CD8-positive, alpha-beta memory T cell (primary cell): ENCODE data around the gene TSPAN16. TPM values are rescaled to one million over a fixed set of nuclear protein-coding genes. Genes with fewer than 3 reads are reported as not detected.

Experiments
- CTCF ChIA-PET: fragments of 350-600 bp; sonication (Branson Sonifier 250); formaldehyde crosslinking; loops from one replicate; lab custom pipeline; 2021; ENCODE audit warnings: antibody characterized with exemption; lab: Charles Lee
- POLR2A ChIA-PET: fragments of 350-600 bp; sonication (Branson Sonifier 250); formaldehyde crosslinking; loops from one replicate; lab custom pipeline; 2021; ENCODE audit warnings: antibody characterized with exemption; lab: Charles Lee
- DNase-seq, 5 donors: peaks; one replicate each; pipeline versions ENCODE4 v3.0.0 to v3.0.0-alpha.2; 2020 to 2022; ENCODE audit warnings: mixed read lengths in 1 of 5
- H3K27ac ChIP-seq: one replicate; pipeline ENCODE4 v1.7.0; 2013; ENCODE audit warnings: low read depth, mild to moderate bottlenecking, low read length, moderate library complexity
- H3K27me3 ChIP-seq: 2 replicates; pipeline ENCODE4 v1.7.0; 2013; ENCODE audit warnings: low read length, mild to moderate bottlenecking; ENCODE audit not compliant: insufficient read depth, poor library complexity, severe bottlenecking
- H3K36me3 ChIP-seq: 2 replicates; pipeline ENCODE4 v1.7.0; 2013; ENCODE audit warnings: mild to moderate bottlenecking, low read length, moderate library complexity; ENCODE audit not compliant: insufficient read depth
- H3K4me1 ChIP-seq: 2 replicates; pipeline ENCODE4 v1.7.0; 2013; ENCODE audit warnings: mild to moderate bottlenecking, low read length, moderate library complexity; ENCODE audit not compliant: insufficient read depth
- H3K4me3 ChIP-seq: 2 replicates; pipeline ENCODE4 v1.7.0; 2013; ENCODE audit warnings: mild to moderate bottlenecking, low read length
- H3K9me3 ChIP-seq: 2 replicates; pipeline ENCODE4 v1.7.0; 2013; ENCODE audit warnings: mild to moderate bottlenecking, low read length
- H3K27ac Mint-ChIP-seq, 8 donors: one replicate each; pipeline ENCODE4 v1.8.0; 2020 to 2021; ENCODE audit warnings: mixed read lengths in 8 of 8, mild to moderate bottlenecking in 6 of 8, inconsistent platforms in 3 of 8, moderate library complexity in 3 of 8
- H3K27me3 Mint-ChIP-seq, 2 donors: one replicate each; pipeline ENCODE4 v1.8.0; 2020 to 2021; ENCODE audit warnings: mixed read lengths in 2 of 2, mild to moderate bottlenecking in 1 of 2, moderate library complexity in 1 of 2
- H3K36me3 Mint-ChIP-seq, 3 donors: one replicate each; pipeline ENCODE4 v1.8.0; 2020 to 2021; ENCODE audit warnings: mixed read lengths in 3 of 3, inconsistent platforms in 1 of 3, mild to moderate bottlenecking in 1 of 3
- H3K4me1 Mint-ChIP-seq, 3 donors: one replicate each; pipeline ENCODE4 v1.8.0; 2020 to 2021; ENCODE audit warnings: mixed read lengths in 3 of 3, inconsistent platforms in 1 of 3, mild to moderate bottlenecking in 1 of 3
- H3K4me3 Mint-ChIP-seq, 7 donors: one replicate each; pipeline ENCODE4 v1.8.0; 2020 to 2021; ENCODE audit warnings: mixed read lengths in 7 of 7, mild to moderate bottlenecking in 6 of 7, moderate library complexity in 4 of 7, inconsistent platforms in 2 of 7
- H3K9me3 Mint-ChIP-seq, 5 donors: one replicate each; pipeline ENCODE4 v1.8.0; 2020 to 2022; ENCODE audit warnings: mixed read lengths in 5 of 5, mild to moderate bottlenecking in 3 of 5, moderate library complexity in 2 of 5, inconsistent platforms in 1 of 5
- polyA plus RNA-seq: library from polyadenylated mRNA; unstranded; fragments of 300-500 nt; fragmentation: Illumina TruSeq; gene quantifications from one replicate; pipeline ENCODE4 v1.2.3, GENCODE V29; 2021
- total RNA-seq, 2 experiments: library from RNA; stranded (reverse); gene quantifications; one replicate each; pipeline ENCODE4 v1.2.3, GENCODE V29; 2021

TSPAN16 gene
- total and polyA plus RNA-seq, 3 experiments from 2014 or later, result not detected

DNA sequence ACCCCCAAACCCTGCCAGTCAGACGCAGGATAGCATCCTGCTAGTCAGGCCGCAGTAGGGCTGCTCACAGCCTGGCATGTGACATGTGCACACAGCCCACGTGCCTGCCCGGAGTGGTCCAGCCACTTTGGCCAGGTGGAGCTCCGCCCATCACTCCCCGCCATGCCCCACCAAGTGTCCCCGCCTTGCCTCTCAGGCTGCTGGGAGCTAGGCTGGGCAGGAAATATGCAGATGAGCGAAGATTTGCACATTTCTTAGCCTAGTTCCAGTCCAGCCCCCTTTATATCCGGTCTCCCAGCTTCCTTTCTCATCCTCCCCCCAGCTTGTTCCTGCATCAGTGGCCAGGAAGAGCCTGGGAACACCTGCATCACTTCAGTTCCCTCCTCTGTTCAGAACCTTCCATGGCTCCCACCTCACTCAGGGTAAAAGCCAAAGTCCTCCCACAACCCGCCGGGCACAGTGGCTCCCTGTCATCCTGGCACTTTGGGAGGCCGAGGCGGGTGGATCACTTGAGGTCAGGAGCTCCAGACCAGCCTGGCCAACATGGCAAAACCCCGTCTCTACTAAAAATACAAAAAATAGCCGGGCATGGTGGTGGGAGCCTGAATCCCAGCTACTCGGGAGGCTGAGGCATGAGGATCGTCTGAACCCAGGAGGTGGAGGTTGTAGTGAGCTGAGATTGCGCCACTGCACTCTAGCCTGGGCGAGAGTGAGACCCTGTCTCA is 31.3 kb upstream of the TSPAN16 start:
- Histone ChIP-seq H3K4me3 (no peak overlapping the region), H3K36me3 (no peaks in the 10 kb centered on the region), H3K27me3 (peaks cover 18% of the 10 kb centered on the region), H3K4me1 (peaks cover 3% of the 10 kb centered on the region), H3K9me3 (no peaks in the 10 kb centered on the region), H3K27ac (no peak overlapping the region)
- Mint-ChIP-seq H3K9me3 (no peaks in the 10 kb centered on the region), H3K27me3 (peaks cover 46 to 68% of the 10 kb centered on the region in 2 donors), H3K4me1 (peaks cover 3 to 8% (median 4%) of the 10 kb centered on the region in 3 donors), H3K36me3 (peaks cover 0 to 2% (median 0%) of the 10 kb centered on the region in 3 donors), H3K4me3 (peak overlapping the region in 2 of 7 donors; percentile 32), H3K27ac (no peak overlapping the region)
- POLR2A ChIA-PET, result no interaction called here
- CTCF ChIA-PET, result no interaction called here
- no peak for DNase-seq

DNA sequence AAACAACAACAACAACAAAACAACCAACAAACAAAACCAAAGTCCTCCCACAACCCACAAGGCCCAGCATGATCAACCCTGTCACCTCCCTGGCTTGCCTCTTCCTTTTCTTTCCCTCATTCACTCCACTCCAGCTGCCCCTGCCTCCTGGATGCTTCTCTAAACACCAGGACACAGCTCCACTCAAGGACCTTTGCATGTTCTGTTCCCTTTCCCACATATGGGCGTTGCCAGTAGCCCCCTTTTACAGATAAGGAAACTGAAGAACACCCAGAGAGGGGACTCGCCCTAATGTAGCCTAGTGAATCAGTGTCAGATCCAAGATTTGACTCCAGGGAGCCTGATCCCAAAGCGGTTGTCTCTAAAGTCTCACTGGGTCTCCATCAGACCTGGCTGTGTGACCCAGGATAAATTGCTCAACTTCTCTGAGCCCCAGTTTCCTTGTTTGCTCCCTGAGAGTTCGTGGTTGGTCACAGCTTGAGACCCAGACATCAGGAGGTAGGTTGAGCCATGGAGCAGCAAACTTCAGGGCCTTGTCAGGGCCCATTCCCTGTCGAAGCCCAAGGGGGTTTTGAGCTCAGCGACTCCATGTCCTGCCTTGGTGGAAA is 30.7 kb upstream of the TSPAN16 start:
- no peaks in the 10 kb centered on the region for H3K9me3 ChIP-seq
- H3K27ac ChIP-seq, result no peak overlapping the region
- H3K27me3 Mint-ChIP-seq, result peaks cover 42 to 64% of the 10 kb centered on the region in 2 donors
- H3K4me3 Mint-ChIP-seq, result peak overlapping the region in 1 of 7 donors; percentile 47
- POLR2A ChIA-PET, result no interaction called here
- H3K36me3 ChIP-seq, result no peaks in the 10 kb centered on the region
- DNase-seq, result no peak
- peak overlapping the region in 2 of 8 donors; percentile 37 to 54 for H3K27ac Mint-ChIP-seq
- H3K27me3 ChIP-seq, result peaks cover 18% of the 10 kb centered on the region
- H3K4me1 ChIP-seq, result peaks cover 3% of the 10 kb centered on the region
- H3K36me3 Mint-ChIP-seq, result peaks cover 0 to 2% (median 0%) of the 10 kb centered on the region in 3 donors
- CTCF ChIA-PET, result no interaction called here
- H3K4me1 Mint-ChIP-seq, result peaks cover 3 to 8% (median 4%) of the 10 kb centered on the region in 3 donors
- no peak overlapping the region for H3K4me3 ChIP-seq
- no peaks in the 10 kb centered on the region for H3K9me3 Mint-ChIP-seq

DNA sequence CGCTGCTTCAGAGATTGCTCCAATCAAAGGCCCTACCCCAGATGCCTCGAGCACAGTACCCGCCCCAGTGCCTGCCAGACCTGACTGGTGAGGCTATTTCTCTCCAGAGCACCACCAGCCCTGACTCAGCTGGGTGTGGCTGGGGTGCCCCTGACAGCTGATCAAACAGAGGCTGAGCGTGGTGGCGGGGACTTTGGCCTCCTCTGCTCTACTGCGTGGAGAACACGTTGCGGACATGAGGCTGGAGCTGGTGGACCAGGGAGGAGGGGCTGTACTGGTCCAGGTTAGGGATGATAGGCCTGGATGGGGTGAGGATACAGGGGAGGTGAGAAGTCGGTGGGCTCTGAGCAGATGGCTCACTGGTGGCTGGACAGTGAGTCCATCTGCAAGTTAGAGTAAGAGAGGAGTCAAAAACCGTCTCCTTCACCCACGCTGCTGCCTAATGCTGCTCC is 30.1 kb upstream of the TSPAN16 start:
- H3K4me1 Mint-ChIP-seq, result peaks cover 3 to 7% (median 4%) of the 10 kb centered on the region in 3 donors
- H3K27me3 ChIP-seq, result peaks cover 18% of the 10 kb centered on the region
- POLR2A ChIA-PET, result no interaction called here
- H3K4me3 Mint-ChIP-seq, result peak overlapping the region in 1 of 7 donors; percentile 76
- H3K4me3 ChIP-seq, result no peak overlapping the region
- CTCF ChIA-PET, result no interaction called here
- H3K36me3 ChIP-seq, result no peaks in the 10 kb centered on the region
- H3K27ac Mint-ChIP-seq, result no peak overlapping the region
- H3K27ac ChIP-seq, result no peak overlapping the region
- H3K4me1 ChIP-seq, result peaks cover 3% of the 10 kb centered on the region
- H3K9me3 Mint-ChIP-seq, result no peaks in the 10 kb centered on the region
- DNase-seq, result no peak
- H3K36me3 Mint-ChIP-seq, result peaks cover 0 to 2% (median 0%) of the 10 kb centered on the region in 3 donors
- peaks cover 41 to 63% of the 10 kb centered on the region in 2 donors for H3K27me3 Mint-ChIP-seq
- H3K9me3 ChIP-seq, result no peaks in the 10 kb centered on the region

DNA sequence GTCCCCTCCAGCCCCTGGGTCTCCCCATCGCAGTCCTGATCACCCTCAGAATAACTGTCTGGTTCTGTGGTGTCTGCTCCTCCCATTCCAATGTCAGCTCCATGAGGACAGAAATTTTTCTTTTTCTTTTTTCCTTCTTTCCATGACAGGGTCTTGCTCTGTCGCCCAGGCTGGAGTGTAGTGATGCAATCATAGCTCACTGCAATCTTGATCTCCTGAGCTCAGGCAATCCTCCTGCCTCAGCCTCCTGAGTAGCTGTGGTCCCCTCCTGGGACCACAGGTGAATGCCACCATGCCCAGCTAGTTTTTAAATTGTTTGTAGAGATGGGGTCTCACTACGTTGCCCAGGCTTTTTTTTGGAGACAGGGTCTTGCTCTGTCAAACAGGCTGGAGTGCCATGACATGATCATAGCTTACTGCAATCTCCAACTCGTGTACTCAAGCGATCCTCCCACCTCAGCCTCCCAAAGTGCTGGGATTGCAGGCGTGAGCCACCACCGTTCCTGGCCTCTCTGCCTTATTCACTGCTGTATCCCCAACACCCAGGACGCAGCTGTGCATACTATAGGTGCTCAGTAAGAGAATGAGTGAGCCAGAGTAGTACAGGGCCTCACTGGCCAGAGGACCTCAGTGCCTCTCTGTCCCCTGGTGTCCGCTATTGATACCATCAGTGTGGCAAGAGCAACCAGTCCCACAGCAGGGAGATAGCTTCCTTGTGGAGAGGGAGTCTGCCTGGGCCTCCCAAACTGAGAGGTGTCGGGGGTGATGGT is 28.5 kb upstream of the TSPAN16 start:
- ChIA-PET POLR2A (interaction anchor here (1.1 kb wide), 1 partner anchor 11 kb away, joined by 5 read pairs; no protein-coding TSS in a partner anchor), CTCF (no interaction called here)
- Mint-ChIP-seq H3K4me3 (no peak overlapping the region), H3K4me1 (peaks cover 3 to 5% (median 4%) of the 10 kb centered on the region in 3 donors), H3K27me3 (peaks cover 42 to 56% of the 10 kb centered on the region in 2 donors), H3K27ac (no peak overlapping the region), H3K9me3 (no peaks in the 10 kb centered on the region), H3K36me3 (no peaks in the 10 kb centered on the region)
- Histone ChIP-seq H3K36me3 (no peaks in the 10 kb centered on the region), H3K4me3 (no peak overlapping the region), H3K27ac (no peak overlapping the region), H3K9me3 (no peaks in the 10 kb centered on the region), H3K4me1 (no peaks in the 10 kb centered on the region), H3K27me3 (peaks cover 15% of the 10 kb centered on the region)
- DNase-seq, result no peak

GRCh38 chr19:11268783-11269267 is 27.1 kb upstream of the TSPAN16 start:
- no peak overlapping the region for H3K4me3 ChIP-seq
- POLR2A ChIA-PET, result no interaction called here
- Mint-ChIP-seq H3K27ac (no peak overlapping the region), H3K4me1 (peaks cover 0 to 5% (median 0%) of the 10 kb centered on the region in 3 donors), H3K36me3 (no peaks in the 10 kb centered on the region), H3K27me3 (peaks cover 35 to 51% of the 10 kb centered on the region in 2 donors), H3K9me3 (no peaks in the 10 kb centered on the region), H3K4me3 (no peak overlapping the region)
- H3K9me3 ChIP-seq, result no peaks in the 10 kb centered on the region
- H3K27me3 ChIP-seq, result peaks cover 9% of the 10 kb centered on the region
- H3K36me3 ChIP-seq, result no peaks in the 10 kb centered on the region
- CTCF ChIA-PET, result no interaction called here
- DNase-seq, result no peak
- no peak overlapping the region for H3K27ac ChIP-seq
- no peaks in the 10 kb centered on the region for H3K4me1 ChIP-seq

DNA sequence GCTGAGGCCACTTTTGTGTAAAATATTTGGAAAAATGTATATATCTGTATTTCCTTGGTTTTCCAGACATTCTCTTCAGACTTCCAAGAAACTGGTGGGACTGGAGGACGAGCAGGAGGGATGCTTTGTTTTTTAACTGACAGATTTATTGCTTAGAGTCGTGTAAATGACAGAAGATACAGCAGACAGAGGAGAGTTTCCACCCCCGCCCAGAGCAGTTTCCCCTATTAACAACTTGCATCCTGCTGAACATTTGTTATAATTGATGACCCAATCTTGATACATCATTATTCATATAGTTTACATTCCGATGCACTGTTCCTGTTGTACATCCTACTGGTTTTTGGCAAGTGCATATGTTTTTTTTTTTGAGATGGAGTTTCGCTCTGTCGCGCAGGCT is 26.6 kb upstream of the TSPAN16 start:
- no peak overlapping the region for H3K27ac ChIP-seq
- peaks cover 13% of the 10 kb centered on the region for H3K27me3 ChIP-seq
- H3K36me3 Mint-ChIP-seq, result no peaks in the 10 kb centered on the region
- H3K4me1 ChIP-seq, result no peaks in the 10 kb centered on the region
- H3K36me3 ChIP-seq, result no peaks in the 10 kb centered on the region
- H3K9me3 ChIP-seq, result no peaks in the 10 kb centered on the region
- no peak for DNase-seq
- H3K4me3 ChIP-seq, result no peak overlapping the region
- no peak overlapping the region for H3K27ac Mint-ChIP-seq
- H3K4me1 Mint-ChIP-seq, result peaks cover 0 to 5% (median 0%) of the 10 kb centered on the region in 3 donors
- H3K27me3 Mint-ChIP-seq, result peaks cover 33 to 52% of the 10 kb centered on the region in 2 donors
- H3K4me3 Mint-ChIP-seq, result no peak overlapping the region
- POLR2A ChIA-PET, result no interaction called here
- CTCF ChIA-PET, result no interaction called here
- H3K9me3 Mint-ChIP-seq, result no peaks in the 10 kb centered on the region

DNA sequence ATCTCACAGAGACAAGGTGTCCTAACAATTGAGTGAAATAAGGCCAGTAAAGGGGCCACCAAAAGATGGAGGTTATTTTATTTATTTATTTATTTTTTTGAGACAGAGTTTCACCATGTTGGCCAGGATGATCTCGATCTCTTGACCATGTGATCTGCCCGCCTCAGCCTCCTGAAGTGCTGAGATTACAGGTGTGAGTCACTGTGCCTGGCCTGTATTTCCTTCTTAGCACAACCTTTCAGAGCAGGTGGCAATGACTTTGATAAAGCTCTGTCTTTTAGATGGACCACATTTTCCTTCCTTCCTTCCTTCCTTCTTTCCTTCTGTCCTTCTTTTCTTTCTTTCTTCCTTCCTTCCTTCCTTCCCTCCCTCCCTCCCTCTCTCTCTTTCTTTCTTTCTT is 22.7 kb upstream of the TSPAN16 start:
- Histone ChIP-seq H3K9me3 (no peaks in the 10 kb centered on the region), H3K27me3 (peaks cover 23% of the 10 kb centered on the region), H3K27ac (no peak overlapping the region), H3K36me3 (no peaks in the 10 kb centered on the region), H3K4me1 (no peaks in the 10 kb centered on the region), H3K4me3 (no peak overlapping the region)
- ChIA-PET CTCF (no interaction called here), POLR2A (no interaction called here)
- H3K36me3 Mint-ChIP-seq, result no peaks in the 10 kb centered on the region
- no peak for DNase-seq
- peaks cover 0 to 1% (median 0%) of the 10 kb centered on the region in 3 donors for H3K4me1 Mint-ChIP-seq
- H3K27me3 Mint-ChIP-seq, result peaks cover 31 to 35% of the 10 kb centered on the region in 2 donors
- no peak overlapping the region for H3K27ac Mint-ChIP-seq
- no peak overlapping the region for H3K4me3 Mint-ChIP-seq
- peaks cover 0 to 11% (median 2%) of the 10 kb centered on the region in 5 donors for H3K9me3 Mint-ChIP-seq
